Pons (tissue), 1 donor: ENCODE results near the gene AUTS2.

Source experiments
- DNase-seq: peaks from one replicate; pipeline ENCODE4 v3.0.0-alpha.2; 2016; ENCODE audit warnings: low spot score

AUTS2 gene

GRCh38 chr7:70307544-70308106 lies 709.4 kb downstream of the AUTS2 start:
- DNase-seq, result no peak

GRCh38 chr7:70312336-70312735 lies 714.1 kb downstream of the AUTS2 start:
- DNase-seq, result no peak

- no peak for DNase-seq
These were observed 715.0 kb downstream of the AUTS2 start for GRCh38 chr7:70313271-70313670.

- no peak for DNase-seq
These were observed 715.4 kb downstream of the AUTS2 start for GRCh38 chr7:70313687-70314086.

GRCh38 chr7:70314221-70314620 lies 715.9 kb downstream of the AUTS2 start:
- no peak for DNase-seq

- DNase-seq, result no peak
These were observed 718.5 kb downstream of the AUTS2 start for GRCh38 chr7:70316745-70317144.

- DNase-seq, result peak; percentile 14
These were observed 719.1 kb downstream of the AUTS2 start for GRCh38 chr7:70317356-70317755.

- DNase-seq, result no peak
These were observed 720.2 kb downstream of the AUTS2 start for GRCh38 chr7:70318511-70318910.

GRCh38 chr7:70319057-70319456 lies 720.8 kb downstream of the AUTS2 start:
- no peak for DNase-seq

- no peak for DNase-seq
These were observed 722.8 kb downstream of the AUTS2 start for GRCh38 chr7:70321016-70321590.

GRCh38 chr7:70322856-70323255 lies 724.6 kb downstream of the AUTS2 start:
- DNase-seq, result no peak

GRCh38 chr7:70325509-70326101 lies 727.3 kb downstream of the AUTS2 start:
- no peak for DNase-seq

- DNase-seq, result no peak
These were observed 736.0 kb downstream of the AUTS2 start for GRCh38 chr7:70334295-70334694.

GRCh38 chr7:70334871-70335270 lies 736.6 kb downstream of the AUTS2 start:
- no peak for DNase-seq

GRCh38 chr7:70336536-70336935 lies 738.3 kb downstream of the AUTS2 start:
- DNase-seq, result no peak

GRCh38 chr7:70338015-70338414 lies 739.7 kb downstream of the AUTS2 start:
- no peak for DNase-seq

- no peak for DNase-seq
These were observed 742.0 kb downstream of the AUTS2 start for GRCh38 chr7:70340236-70340635.

GRCh38 chr7:70341446-70341845 lies 743.2 kb downstream of the AUTS2 start:
- DNase-seq, result no peak

GRCh38 chr7:70343519-70343918 lies 745.2 kb downstream of the AUTS2 start:
- DNase-seq, result no peak

GRCh38 chr7:70344726-70345125 lies 746.5 kb downstream of the AUTS2 start:
- DNase-seq, result no peak

GRCh38 chr7:70346844-70347462 lies 748.7 kb downstream of the AUTS2 start:
- no peak for DNase-seq

GRCh38 chr7:70347463-70348254 lies 749.4 kb downstream of the AUTS2 start:
- no peak for DNase-seq

- DNase-seq, result no peak
These were observed 750.8 kb downstream of the AUTS2 start for GRCh38 chr7:70349031-70349430.
